Stimulated activated CD8-positive, alpha-beta memory T cell treated with anti-CD3 and anti-CD28 coated beads, Interleukin-12 subunit alpha, Interleukin-12 subunit beta, amount 100 ng/mL, for 1 hour (primary cell): ENCODE measurements around the gene OR52I1.

Experiments used
- DNase-seq: peaks from one replicate; pipeline ENCODE4 v3.0.0-alpha.2; 2020; ENCODE audit warnings: low read depth

The OR52I1 gene

GRCh38 chr11:4611986-4612385 lies 18.1 kb downstream of the OR52I1 start:
- no peak for DNase-seq

DNA sequence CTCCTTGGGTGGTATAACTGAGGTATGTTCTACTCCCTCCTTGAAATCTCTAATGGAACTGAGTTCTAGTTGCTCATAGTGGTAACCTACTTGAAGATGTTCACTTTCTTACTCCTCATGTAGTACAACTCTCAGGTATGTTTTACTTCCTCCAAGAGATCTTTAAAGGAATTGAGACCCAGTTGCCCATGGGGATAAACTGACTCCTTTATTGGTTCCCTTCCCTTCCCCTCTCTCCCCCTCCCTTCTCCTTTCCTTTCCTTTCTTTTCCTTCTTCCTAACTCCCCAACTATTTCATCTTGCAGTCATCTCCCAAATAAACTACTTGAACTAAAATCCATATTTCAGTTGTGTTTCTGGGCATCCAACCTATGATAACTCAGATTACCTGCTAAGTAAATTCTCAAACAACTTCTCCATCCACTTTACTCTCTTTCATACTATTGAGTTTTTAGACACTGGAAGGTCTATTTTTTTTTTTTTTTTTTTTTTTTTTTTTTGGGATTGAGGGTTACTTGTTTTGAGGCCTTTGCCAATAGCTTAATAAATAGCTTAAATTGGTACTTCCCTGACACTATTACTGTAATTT lies 22.1 kb downstream of the OR52I1 start:
- DNase-seq = no peak

DNA sequence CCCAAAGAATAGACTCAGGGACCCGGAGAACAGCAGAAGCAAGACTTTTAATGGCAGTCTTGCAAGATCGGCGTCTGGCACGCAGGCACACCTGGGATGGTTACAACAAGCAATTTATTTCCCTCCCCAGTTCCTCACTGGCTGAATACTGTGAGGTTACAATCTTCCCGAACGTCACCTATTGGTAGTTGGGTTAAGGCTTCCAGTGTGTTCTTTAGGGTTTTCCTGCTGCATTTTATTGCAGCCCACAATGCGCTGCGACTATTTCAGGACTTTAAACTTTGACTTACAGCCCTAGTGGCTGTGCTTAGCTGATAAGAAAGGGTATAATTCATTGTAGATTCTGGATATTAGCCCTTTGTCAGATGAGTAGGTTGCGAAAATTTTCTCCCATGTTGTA lies 25.7 kb downstream of the OR52I1 start:
- DNase-seq = no peak

GRCh38 chr11:4626207-4627099 lies 32.6 kb downstream of the OR52I1 start:
- DNase-seq = no peak

- no peak for DNase-seq
These were observed 42.3 kb downstream of the OR52I1 start for GRCh38 chr11:4636136-4636535.

DNA sequence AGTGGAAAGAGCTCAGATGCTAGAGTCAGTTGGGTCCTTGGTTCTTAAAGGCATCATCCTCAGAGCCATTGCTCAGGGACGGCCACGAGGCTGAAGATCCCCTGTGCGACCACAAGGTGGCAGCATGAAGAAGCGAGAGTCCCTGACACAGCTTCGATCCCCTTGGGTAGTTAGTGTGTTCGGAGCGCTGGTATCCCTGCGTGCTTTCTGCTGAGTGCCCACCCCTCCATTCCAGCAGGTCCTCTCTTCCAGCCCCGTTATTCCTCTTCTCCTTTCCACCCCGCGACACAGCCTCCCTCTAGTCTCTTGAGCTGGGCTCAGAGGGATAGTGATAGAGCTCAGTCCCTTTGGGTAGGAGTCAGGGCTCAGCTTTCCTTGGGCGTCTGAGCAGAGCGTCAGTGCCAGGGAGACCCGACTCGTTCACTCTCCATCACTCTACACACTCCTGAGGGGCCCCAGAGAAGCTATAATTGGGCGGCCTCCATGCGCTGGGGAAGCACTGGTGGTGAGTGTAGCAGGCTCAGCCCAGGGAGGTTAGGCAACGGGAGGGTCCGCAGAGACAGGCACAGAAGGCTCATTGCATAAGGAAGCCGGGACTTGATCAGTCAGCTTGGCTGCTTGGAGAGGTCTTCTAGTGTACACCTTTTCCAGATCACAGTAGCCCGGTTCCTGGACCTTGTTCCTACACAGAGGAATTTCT lies 43.3 kb downstream of the OR52I1 start, which contains the start of gene OR51D1:
Gene OR51D1, plus strand, starts transcription at position 516 of the 700 bp plus-strand sequence. CDS start 2,314 bp downstream, outside the sequence.
- DNase-seq = peak; percentile 49

GRCh38 chr11:4637662-4638047 lies 43.8 kb downstream of the OR52I1 start:
- DNase-seq = no peak

DNA sequence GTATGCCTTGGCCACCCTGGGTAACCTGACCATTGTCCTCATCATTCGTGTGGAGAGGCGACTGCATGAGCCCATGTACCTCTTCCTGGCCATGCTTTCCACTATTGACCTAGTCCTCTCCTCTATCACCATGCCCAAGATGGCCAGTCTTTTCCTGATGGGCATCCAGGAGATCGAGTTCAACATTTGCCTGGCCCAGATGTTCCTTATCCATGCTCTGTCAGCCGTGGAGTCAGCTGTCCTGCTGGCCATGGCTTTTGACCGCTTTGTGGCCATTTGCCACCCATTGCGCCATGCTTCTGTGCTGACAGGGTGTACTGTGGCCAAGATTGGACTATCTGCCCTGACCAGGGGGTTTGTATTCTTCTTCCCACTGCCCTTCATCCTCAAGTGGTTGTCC lies 46.1 kb downstream of the OR52I1 start:
- DNase-seq = no peak

GRCh38 chr11:4641501-4641900 lies 47.7 kb downstream of the OR52I1 start:
- DNase-seq = no peak

GRCh38 chr11:4642043-4642442 lies 48.2 kb downstream of the OR52I1 start:
- no peak for DNase-seq

- no peak for DNase-seq
These were observed 49.2 kb downstream of the OR52I1 start for GRCh38 chr11:4643076-4643475.

DNA sequence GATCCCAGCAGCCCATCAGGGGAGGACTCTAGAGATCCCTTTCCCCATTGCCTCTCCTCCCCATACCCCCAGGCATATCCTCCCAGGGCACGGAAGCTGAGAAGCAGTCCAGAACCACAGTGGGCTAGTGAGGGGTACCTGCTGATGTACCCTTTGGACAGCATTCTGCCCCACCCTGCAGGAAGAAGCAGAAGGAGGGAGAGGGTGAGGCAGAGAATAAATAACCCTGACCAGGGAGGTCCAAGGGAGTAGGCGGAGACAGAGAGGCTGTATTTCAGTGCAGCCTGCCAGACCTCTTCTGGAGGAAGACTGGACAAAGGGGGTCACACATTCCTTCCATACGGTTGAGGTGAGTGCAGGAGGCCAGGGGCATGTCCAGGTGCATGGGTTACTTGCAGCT lies 49.8 kb downstream of the OR52I1 start, which contains the start of gene OR51E1:
Gene OR51E1, plus strand, starts transcription at position 301 of the 400 bp plus-strand sequence. CDS start 8,545 bp downstream, outside the sequence.
- DNase-seq = no peak

- no peak for DNase-seq
These were observed 50.4 kb downstream of the OR52I1 start for GRCh38 chr11:4644233-4644632.
